PC-9 (cell line): ENCODE data around the gene EIF4A3. TPM values are rescaled to one million over a fixed set of nuclear protein-coding genes. Genes with fewer than 3 reads are reported as not detected.

ENCODE experiments used
- BruUV-seq: library from RNA; stranded (reverse); fragments of 400-500 nt; replicated peaks from 2 replicates; lab custom pipeline; 2021; lab: Mats Ljungman, UMichigan
- CTCF ChIA-PET: fragments of 300-600 bp; sonication (Branson Sonifier 250); formaldehyde crosslinking; loops from one replicate; lab custom pipeline; 2022; ENCODE audit warnings: antibody characterized with exemption; lab: Charles Lee
- POLR2A ChIA-PET: fragments of 300-600 bp; sonication (Branson Sonifier 250); formaldehyde crosslinking; loops from one replicate; lab custom pipeline; 2022; ENCODE audit warnings: antibody characterized with exemption; ENCODE audit not compliant: unreplicated experiment; lab: Charles Lee
- DNase-seq, 2 experiments: peaks; one replicate each; pipeline versions ENCODE4 v3.0.0 to v3.0.0-alpha.2; 2015 to 2022; ENCODE audit warnings: mixed read lengths in 1 of 2
- H2AFZ ChIP-seq: fragments of 200-600 bp; sonication (generic); 2 replicates; pipeline ENCODE4 v1.8.1; 2017; ENCODE audit warnings: antibody characterized with exemption
- H3F3A ChIP-seq: fragments of 200-600 bp; sonication (generic); 2 replicates; pipeline ENCODE4 v1.8.1; 2017; ENCODE audit warnings: antibody characterized with exemption, mild to moderate bottlenecking, low read depth; ENCODE audit not compliant: insufficient read depth
- H3K27ac ChIP-seq: fragments of 200-600 bp; sonication (generic); 2 replicates; pipeline ENCODE4 v1.6.1; 2016; ENCODE audit warnings: mixed run types
- H3K27me3 ChIP-seq: fragments of 200-600 bp; sonication (generic); 2 replicates; pipeline ENCODE4 v1.6.1; 2016; ENCODE audit warnings: low read depth, mixed run types; ENCODE audit not compliant: insufficient read depth
- H3K36me3 ChIP-seq: fragments of 200-600 bp; sonication (generic); 2 replicates; pipeline ENCODE4 v1.6.1; 2016; ENCODE audit warnings: low read depth, mixed run types
- H3K4me1 ChIP-seq: fragments of 200-600 bp; sonication (generic); replicated peaks from 2 replicates; pipeline ENCODE4 v1.6.1; 2016; ENCODE audit warnings: mixed run types; ENCODE audit not compliant: insufficient read depth
- H3K4me2 ChIP-seq: fragments of 200-600 bp; sonication (generic); 2 replicates; pipeline ENCODE4 v1.6.1; 2017; ENCODE audit warnings: mixed run types
- H3K4me3 ChIP-seq: fragments of 200-600 bp; sonication (generic); 2 replicates; pipeline ENCODE4 v1.6.1; 2016; ENCODE audit warnings: mixed run types
- H3K79me2 ChIP-seq: fragments of 200-600 bp; sonication (generic); 2 replicates; pipeline ENCODE4 v1.6.1; 2017; ENCODE audit warnings: low read depth, mixed run types
- H3K9me2 ChIP-seq: fragments of 200-600 bp; sonication (generic); 2 replicates; pipeline ENCODE4 v1.8.1; 2017; ENCODE audit warnings: mild to moderate bottlenecking; ENCODE audit not compliant: insufficient read depth
- H3K9me3 ChIP-seq: fragments of 200-600 bp; sonication (generic); 2 replicates; pipeline ENCODE4 v1.8.1; 2016; ENCODE audit warnings: low read depth; ENCODE audit not compliant: insufficient read depth
- H4K20me1 ChIP-seq: fragments of 200-600 bp; sonication (generic); 2 replicates; pipeline ENCODE4 v1.8.1; 2017; ENCODE audit not compliant: insufficient read depth
- CTCF ChIP-seq: fragments of 200-600 bp; sonication (generic); conservative IDR thresholded peaks from 2 replicates; pipeline ENCODE4 v1.6.1; 2017; ENCODE audit warnings: mixed run types, antibody characterized with exemption, mild to moderate bottlenecking, moderate library complexity
- EZH2 ChIP-seq: fragments of 200-600 bp; sonication (generic); IDR thresholded peaks from 2 replicates; pipeline ENCODE4 v1.8.0; 2017; ENCODE audit warnings: antibody characterized with exemption, low read depth
- intact Hi-C: fragments of 100-400 bp; cut with micrococcal nuclease; formaldehyde crosslinking; loops from one replicate; pipeline ENCODE4 v1.10.0; 2022; ENCODE audit not compliant: unreplicated experiment
- microRNA-seq: library from miRNA; unstranded; fragments of <30 nt; microRNA quantifications from one replicate; pipeline ENCODE4 v1.2.0, GENCODE V29; 2021; ENCODE audit warnings: borderline number of aligned reads, borderline replicate concordance
- total RNA-seq: library from RNA; stranded (reverse); gene quantifications from 2 replicates; pipeline ENCODE4 v1.2.3, GENCODE V29; 2021

EIF4A3 gene
- total RNA-seq, 1 experiment from 2014 or later, result 114 TPM

- POLR2A ChIA-PET, result no interaction called here
Measured at GRCh38 chr17:80086081-80086480, 60.8 kb downstream of the EIF4A3 start.

GRCh38 chr17:80084773-80085172 lies 62.2 kb downstream of the EIF4A3 start:
- POLR2A ChIA-PET, result no interaction called here
- no peak for DNase-seq

More at GRCh38 chr17:80086081-80086480, 60.8 kb downstream of the EIF4A3 start:
- H3K4me1 ChIP-seq, result no peaks in the 10 kb centered on the region
- H3K27ac ChIP-seq, result no peak overlapping the region
- no peak overlapping the region for H3K4me2 ChIP-seq
- CTCF ChIA-PET, result no interaction called here
- no peak overlapping the region for H3K4me3 ChIP-seq
- intact Hi-C loops, result no loop called here
- no peak overlapping the region for H2AFZ ChIP-seq
- BruUV-seq, result no TSS peak
- H3K27me3 ChIP-seq, result peaks cover 17% of the 10 kb centered on the region; the same call in 1 of the 2 replicates
- DNase-seq, result no peak
- TF ChIP-seq EZH2 (no peak), CTCF (no peak)
- H3F3A ChIP-seq, result no peaks in the 10 kb centered on the region
- H4K20me1 ChIP-seq, result no peaks in the 10 kb centered on the region
- H3K9me3 ChIP-seq, result no peaks in the 10 kb centered on the region
- no peaks in the 10 kb centered on the region for H3K9me2 ChIP-seq
- H3K36me3 ChIP-seq, result no peaks in the 10 kb centered on the region
- no peaks in the 10 kb centered on the region for H3K79me2 ChIP-seq

More at GRCh38 chr17:80084773-80085172, 62.2 kb downstream of the EIF4A3 start:
- Histone ChIP-seq H2AFZ (no peak overlapping the region), H3K79me2 (no peaks in the 10 kb centered on the region), H3K27me3 (peaks cover 17% of the 10 kb centered on the region; the same call in 1 of the 2 replicates), H3K27ac (no peak overlapping the region), H4K20me1 (no peaks in the 10 kb centered on the region), H3K9me2 (no peaks in the 10 kb centered on the region), H3F3A (no peaks in the 10 kb centered on the region), H3K4me2 (no peak overlapping the region), H3K4me3 (no peak overlapping the region), H3K36me3 (no peaks in the 10 kb centered on the region), H3K4me1 (no peaks in the 10 kb centered on the region), H3K9me3 (no peaks in the 10 kb centered on the region)
- CTCF ChIA-PET, result no interaction called here
- no peak for TF ChIP-seq CTCF
- TF ChIP-seq EZH2, result no peak
- intact Hi-C loops, result no loop called here
- no TSS peak for BruUV-seq

Small RNA genes lying within 50 kb of the gene (microRNA-seq; reads per million reads assigned to microRNA genes)
- not detected for gene MIR1268B

Other genes starting within 250 kb of the EIF4A3 start
- 41.7 and 44.1 TPM in 2 replicates for gene TBC1D16, start 111.3 kb downstream of the EIF4A3 start, total RNA-seq
- 11.0 and 14.2 TPM in 2 replicates for gene CCDC40, start 110.5 kb downstream of the EIF4A3 start, total RNA-seq
- gene GAA, start 45.5 kb downstream of the EIF4A3 start, total RNA-seq, result 86.9 and 126 TPM in 2 replicates
- 15.7 and 16.5 TPM in 2 replicates for gene CARD14, start 22.9 kb upstream of the EIF4A3 start, total RNA-seq
- 28.4 and 45.4 TPM in 2 replicates for gene SGSH, start 73.2 kb upstream of the EIF4A3 start, total RNA-seq
- gene SLC26A11, start 73.3 kb upstream of the EIF4A3 start, total RNA-seq, result 12.4 and 14.1 TPM in 2 replicates
- 179 and 207 TPM in 2 replicates for gene RNF213, start 113.7 kb upstream of the EIF4A3 start, total RNA-seq